Measurements from ENCODE around the gene FFAR2. TPM values are rescaled to one million over a fixed set of nuclear protein-coding genes. Genes with fewer than 3 reads are reported as not detected.
A peak's percentile ranks its signal among the peaks of the same experiment; 100 is the strongest.

The FFAR2 gene
- total RNA-seq, 1 experiment from 2014 or later, result not detected

DNA sequence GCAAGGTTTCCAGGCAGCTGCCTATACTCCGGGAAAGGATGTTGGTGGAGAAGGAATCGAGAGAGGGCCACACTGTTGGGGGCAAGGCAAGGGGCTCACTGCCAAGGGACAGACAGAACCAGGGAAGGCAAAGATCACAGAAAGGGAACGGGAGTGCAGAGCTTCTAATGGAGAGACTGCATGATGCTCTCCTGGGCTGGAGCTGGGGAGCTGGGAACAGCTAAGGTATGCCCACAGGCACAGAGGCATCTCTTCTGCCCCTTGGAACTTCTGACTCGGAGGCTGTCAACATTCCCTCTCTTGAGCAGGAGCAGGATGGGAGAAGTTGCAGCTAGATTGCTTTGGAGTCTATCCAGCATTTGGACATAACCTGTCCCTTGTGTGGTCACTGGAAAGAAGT lies 22.4 kb upstream of the FFAR2 start:
- no peak for DNase-seq (ENCODE audit: low read depth)

DNA sequence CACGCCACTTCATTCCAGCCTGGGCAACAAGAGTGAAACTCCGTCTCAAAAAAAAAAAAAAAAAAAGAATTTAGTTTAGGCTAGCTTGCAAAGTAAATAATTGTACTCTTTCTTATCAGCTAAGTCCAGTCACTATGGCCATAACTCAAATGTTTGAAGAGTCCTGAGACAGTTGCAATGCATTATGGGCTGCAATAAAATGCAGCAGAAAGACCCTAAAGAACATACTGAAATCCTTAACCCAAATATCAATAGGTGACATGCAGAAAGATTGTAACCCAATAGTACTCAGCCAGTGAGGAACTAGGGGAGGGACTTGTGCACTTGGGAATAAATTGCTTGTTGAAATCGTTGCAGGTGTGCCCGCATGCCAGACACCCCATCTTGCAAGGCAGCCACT lies 20.9 kb upstream of the FFAR2 start:
- DNase-seq (ENCODE audit: low read depth), result no peak

- DNase-seq (ENCODE audit: low read depth), result no peak
These were observed 18.2 kb upstream of the FFAR2 start for GRCh38 chr19:35429698-35430408.

DNA sequence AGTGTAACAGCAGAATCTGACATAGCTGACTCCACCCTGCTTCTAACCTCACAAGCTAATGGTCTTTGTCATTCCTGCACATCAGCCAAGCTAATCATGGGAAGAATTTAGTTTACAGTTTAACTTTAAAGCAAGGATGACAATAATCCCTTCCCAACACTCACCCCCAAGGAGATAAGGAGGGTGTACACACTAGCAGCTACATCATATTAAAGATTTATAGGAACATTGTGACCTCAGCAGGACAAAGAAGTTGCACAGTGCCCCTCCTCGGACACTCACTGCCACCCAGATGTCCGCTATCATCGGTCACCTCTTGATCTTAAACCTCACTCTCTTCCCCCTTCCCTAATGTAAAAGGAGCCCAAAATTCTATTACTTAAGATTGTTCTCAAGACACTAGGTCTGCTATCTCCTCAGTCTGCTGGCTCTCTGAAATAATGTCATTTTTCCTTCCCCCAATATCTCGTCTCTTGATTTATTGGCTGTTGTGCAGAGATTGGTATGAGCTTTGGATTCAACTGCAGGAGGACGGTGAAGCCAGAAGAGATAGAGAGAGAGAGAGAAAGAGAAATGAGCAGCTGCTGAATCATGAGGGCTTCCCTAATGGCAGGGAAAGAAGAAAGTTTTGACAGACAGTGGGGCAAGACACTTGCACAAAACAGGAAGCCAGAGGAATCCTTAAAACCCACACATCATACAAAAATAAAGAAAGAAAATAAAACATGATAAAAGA lies 17.5 kb upstream of the FFAR2 start:
- no peak for DNase-seq (ENCODE audit: low read depth)

GRCh38 chr19:35431145-35431807 lies 16.8 kb upstream of the FFAR2 start:
- no peak for DNase-seq (ENCODE audit: low read depth)

DNA sequence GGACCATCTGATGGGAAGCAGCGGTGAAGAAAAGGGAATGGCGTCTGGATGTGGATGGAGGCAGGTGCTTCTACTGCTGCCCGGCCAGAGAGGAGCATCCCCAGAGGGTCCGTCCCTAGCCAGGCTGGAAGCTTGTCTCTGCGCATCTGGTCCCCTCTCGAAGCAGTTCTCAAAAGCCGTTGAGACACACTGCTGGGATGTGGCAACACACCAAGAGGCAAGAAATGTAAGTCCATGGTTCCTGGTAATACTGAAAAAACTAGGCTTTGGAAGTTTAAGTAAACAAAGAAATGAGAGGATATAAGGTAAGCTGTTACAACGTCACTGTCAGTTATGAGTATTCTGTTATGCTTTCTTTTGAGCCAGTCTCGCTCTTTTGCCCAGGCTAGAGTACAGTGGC lies 15.1 kb upstream of the FFAR2 start:
- no peak for DNase-seq (ENCODE audit: low read depth)

DNA sequence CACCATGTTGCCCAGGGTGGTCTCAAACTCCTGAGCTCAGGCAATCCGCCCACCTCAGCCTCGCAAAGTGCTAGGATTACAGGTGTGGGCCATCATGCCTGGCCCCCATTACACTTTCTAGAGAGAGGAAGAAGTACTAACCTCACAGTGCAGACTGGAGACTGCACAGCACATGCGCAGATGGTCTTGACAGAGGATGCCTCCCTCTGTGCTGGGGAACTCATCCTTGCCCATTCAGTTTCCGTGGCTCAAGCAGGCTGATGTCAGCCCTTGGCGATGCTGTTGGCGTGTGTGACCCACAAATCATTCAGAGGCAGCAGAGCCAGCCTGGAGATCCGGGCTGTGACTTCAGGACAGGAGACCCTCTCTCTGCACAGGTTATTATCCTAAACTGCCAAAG lies 14.6 kb upstream of the FFAR2 start:
- no peak for DNase-seq (ENCODE audit: low read depth)

GRCh38 chr19:35435896-35436295 lies 12.2 kb upstream of the FFAR2 start:
- no peak for DNase-seq (ENCODE audit: low read depth)

DNA sequence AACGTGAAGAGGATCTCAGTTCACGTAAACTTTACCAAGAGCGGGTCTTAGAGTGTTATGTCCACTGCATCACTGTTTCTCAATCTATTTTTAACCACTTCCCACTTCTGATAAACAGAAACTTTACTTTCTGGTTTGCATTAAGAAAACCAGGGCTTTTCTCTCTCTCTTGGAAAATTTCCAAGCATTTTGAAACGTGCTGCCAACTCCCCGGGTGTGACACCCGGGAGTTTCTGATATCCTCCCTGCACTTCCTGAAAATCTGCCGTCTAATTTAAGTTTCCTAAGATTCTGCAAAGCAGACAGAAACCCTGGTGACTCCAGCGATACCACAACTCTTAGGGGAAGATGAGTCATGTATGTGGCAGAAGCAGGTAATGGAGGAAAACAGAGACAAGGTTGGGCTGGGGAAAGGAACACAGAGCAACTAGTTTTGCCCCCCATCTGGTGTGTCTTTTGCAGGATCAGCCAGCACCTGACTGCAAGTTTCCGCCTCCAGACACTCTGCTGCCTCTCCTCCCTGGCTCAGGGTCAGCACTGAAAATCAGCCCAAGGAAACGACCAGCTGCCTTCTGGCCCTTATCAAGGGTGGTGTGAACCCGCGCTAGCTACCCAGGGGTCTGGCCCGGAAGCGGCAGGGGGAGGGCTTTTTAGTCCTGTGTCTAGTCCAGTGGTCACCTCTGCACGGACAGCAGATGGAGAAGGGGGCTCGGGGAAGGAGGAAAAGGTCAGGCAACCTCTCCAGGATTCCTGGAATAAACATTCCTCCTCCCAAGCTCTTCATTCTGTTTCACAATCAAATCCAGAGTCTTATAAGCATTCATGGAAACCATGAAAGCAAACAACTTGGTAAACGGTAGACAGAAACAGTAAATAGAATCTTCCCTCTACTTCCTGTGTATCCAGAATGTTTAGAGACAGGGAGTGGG lies 11.3 kb upstream of the FFAR2 start:
- DNase-seq (ENCODE audit: low read depth), result peak; percentile 65

DNA sequence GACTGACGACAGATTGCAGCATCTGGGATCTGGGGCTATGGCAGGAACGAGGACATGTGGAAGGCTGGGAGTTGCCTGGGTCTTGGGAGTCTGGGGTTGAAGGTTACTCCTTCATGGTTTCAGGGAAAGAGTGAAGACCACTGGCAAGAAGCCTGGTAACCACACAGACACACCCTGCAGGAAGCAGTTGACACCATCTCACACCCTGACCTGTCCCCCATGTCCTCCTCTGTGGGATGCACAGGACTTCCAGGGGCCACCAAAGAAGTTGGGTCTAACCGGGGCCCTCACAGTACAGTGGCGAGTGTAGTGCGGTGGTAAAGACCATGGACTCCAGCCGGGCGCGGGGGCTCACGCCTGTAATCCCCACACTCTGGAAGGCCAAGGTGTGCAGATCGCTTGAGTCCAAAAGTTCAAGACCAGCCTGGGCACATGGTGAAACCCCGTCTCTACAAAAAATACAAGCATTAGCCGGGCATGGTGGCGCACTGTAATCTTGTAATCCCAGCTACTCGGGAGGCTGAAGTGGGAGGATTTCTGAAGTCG lies 10.6 kb upstream of the FFAR2 start:
- no peak for DNase-seq (ENCODE audit: low read depth)

GRCh38 chr19:35438096-35438495 lies 10.0 kb upstream of the FFAR2 start:
- no peak for DNase-seq (ENCODE audit: low read depth)

- no peak for DNase-seq (ENCODE audit: low read depth)
These were observed 9.5 kb upstream of the FFAR2 start for GRCh38 chr19:35438527-35438926.

GRCh38 chr19:35439921-35440320 lies 8.1 kb upstream of the FFAR2 start:
- DNase-seq (ENCODE audit: low read depth), result no peak

GRCh38 chr19:35442091-35442490 lies 6.0 kb upstream of the FFAR2 start:
- no peak for DNase-seq (ENCODE audit: low read depth)

- no peak for DNase-seq (ENCODE audit: low read depth)
These were observed 3.3 kb upstream of the FFAR2 start for GRCh38 chr19:35444735-35445134.

DNA sequence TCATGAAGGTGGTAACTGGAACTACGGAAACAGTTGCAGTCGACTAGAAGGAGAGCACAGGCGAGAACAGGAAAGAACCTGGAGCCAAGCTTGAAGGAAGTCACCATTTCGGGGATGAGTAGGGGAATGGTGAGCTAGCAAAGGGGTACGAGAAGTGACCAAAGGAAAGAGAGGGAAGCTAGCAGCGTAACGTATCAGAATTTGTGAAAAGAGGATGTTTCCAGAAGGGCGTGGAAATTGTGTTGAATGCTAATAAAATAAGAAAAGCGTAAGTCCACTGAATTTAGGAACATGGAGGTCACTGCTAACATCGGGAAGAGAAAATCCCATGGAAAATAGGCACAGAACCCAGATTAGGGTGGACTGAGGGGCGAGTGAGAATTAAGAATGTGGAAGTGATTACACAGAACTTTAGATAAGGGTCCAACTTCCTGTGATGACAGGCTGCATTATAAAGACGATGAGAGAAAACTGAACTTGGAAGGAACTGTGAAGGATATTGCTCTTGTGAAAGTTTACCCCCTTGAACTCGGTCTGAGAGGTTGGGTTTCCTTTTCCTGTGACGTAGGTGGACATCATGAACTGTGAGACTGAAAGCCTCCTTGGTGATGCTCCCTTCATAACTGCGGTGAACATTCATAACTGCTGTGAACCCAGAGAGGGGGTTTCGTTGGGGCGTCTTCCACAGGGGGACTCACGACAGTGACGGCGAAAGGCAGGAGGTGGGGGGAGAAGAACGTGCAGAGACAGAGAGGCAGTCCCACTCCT lies 2.0 kb upstream of the FFAR2 start:
- no peak for DNase-seq (ENCODE audit: low read depth)

DNA sequence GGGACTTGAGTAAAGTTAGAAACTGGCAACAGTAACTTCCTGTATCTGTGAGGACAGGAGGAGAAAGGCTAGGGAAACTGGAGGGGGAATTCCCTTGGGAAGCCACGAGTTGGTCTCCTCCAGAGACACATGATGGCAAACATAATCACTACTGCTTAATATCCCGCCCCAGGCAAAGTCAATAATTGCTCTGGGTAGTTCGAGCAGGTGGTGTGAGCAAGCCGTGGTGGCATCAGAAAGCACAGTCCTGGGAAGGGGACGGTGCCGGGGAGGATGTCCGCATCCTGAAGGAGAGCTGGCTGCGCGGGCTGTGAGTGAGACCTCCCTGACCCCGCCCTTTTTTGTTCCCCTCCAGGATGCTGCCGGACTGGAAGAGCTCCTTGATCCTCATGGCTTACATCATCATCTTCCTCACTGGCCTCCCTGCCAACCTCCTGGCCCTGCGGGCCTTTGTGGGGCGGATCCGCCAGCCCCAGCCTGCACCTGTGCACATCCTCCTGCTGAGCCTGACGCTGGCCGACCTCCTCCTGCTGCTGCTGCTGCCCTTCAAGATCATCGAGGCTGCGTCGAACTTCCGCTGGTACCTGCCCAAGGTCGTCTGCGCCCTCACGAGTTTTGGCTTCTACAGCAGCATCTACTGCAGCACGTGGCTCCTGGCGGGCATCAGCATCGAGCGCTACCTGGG lies 1.4 kb downstream of the FFAR2 start:
- no peak for DNase-seq (ENCODE audit: low read depth)

DNA sequence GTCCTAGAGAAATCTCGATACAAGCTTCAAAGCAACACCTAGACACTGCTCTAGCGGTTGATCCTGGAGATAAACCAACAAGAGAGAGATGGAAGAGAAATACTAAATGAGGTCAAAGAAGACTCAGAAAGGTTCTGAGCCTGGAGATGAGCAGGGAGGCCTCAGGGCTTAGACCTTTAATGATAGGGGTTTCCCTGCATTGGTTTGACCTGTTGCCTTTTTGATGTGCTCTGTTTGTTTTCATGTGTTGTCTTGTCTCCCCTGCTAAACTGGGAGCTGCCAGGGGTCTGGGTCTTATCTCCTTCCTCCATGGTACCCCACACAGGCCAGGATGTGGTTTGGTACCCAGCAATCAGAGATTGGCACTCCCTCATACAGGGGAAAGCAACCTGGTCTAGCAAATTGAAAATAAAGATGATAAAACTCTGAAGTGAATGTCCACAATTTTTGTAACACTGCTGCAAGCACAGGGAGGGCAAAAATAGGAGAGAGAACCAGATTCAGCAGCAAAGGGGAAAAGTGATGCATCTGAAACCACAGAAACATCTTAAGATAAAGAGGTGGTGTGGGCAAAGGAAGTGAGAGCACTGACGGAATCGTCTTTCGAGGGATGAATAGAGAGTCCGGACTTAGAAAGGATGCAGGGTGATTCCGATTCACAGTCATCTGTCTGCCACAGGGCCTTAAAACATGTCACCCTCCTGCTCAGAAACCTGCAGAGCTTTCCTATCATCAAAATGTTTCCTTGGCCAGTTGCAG lies 3.5 kb downstream of the FFAR2 start:
- no peak for DNase-seq (ENCODE audit: low read depth)

GRCh38 chr19:35454663-35455062 lies 6.6 kb downstream of the FFAR2 start:
- DNase-seq (ENCODE audit: low read depth), result no peak
